ENCODE measurements around the gene PURA.

- TF ChIP-seq CTCF (IDR thresholded peaks at IDR 0.05) (no peak), POLR2A (IDR thresholded peaks at IDR 0.05) (no peak)
These were observed 11.7 kb downstream of the PURA start, which contains the start of gene IGIP for GRCh38 chr5:140125637-140126036.

Data from thyroid gland (tissue), 4 donors.